Tibial nerve (tissue), 4 donors: ENCODE data around the gene TMEM247. TPM values are rescaled to one million over a fixed set of nuclear protein-coding genes. Genes with fewer than 3 reads are reported as not detected.

Experiments used
- DNase-seq, 2 donors: peaks; one replicate each; pipeline ENCODE4 v3.0.0-alpha.2; 2019; ENCODE audit warnings: low spot score in 2 of 2
- H3K27ac ChIP-seq, 4 donors: fragments of 200-600 bp; sonication (generic) in 3 of 4; one replicate each; pipeline ENCODE4 v1.5.1; 2017 to 2019; ENCODE audit warnings: mild to moderate bottlenecking in 1 of 4
- H3K27me3 ChIP-seq, 2 donors: fragments of 200-600 bp; sonication (generic) in 1 of 2; one replicate each; pipeline versions ENCODE4 v1.5.1 to v1.6.0; 2017 to 2019
- H3K36me3 ChIP-seq, 3 donors: fragments of 200-600 bp; sonication (generic); one replicate each; pipeline ENCODE4 v1.5.1; 2018 to 2019
- H3K4me1 ChIP-seq, 4 donors: fragments of 200-600 bp; sonication (generic) in 3 of 4; one replicate each; pipeline ENCODE4 v1.5.1; 2017 to 2019
- H3K4me3 ChIP-seq, 4 donors: fragments of 200-600 bp; sonication (generic) in 3 of 4; one replicate each; pipeline ENCODE4 v1.5.1; 2017 to 2019; ENCODE audit warnings: mild to moderate bottlenecking in 1 of 4, moderate library complexity in 1 of 4
- H3K9me3 ChIP-seq, 4 donors: fragments of 200-600 bp; sonication (generic) in 3 of 4; one replicate each; pipeline ENCODE4 v1.5.1; 2017 to 2019
- CTCF ChIP-seq, 5 experiments: fragments of 200-600 bp in 3 of 5; fragments of 450-650 bp in 2 of 5; sonication (generic) in 3 of 5; IDR thresholded peaks; one replicate each; pipeline ENCODE4 v1.5.1; 2016 to 2019; ENCODE audit warnings: antibody characterized with exemption in 5 of 5, mild to moderate bottlenecking in 3 of 5, moderate library complexity in 2 of 5
- EP300 ChIP-seq, 2 donors: sonication (generic); formaldehyde crosslinking; IDR thresholded peaks; one replicate each; pipeline ENCODE4 v1.6.1; 2017; ENCODE audit warnings: antibody characterized with exemption in 2 of 2, mild to moderate bottlenecking in 1 of 2
- POLR2A ChIP-seq, 2 donors: fragments of 450-650 bp; IDR thresholded peaks; one replicate each; pipeline ENCODE4 v1.6.1; 2017; ENCODE audit warnings: antibody characterized with exemption in 2 of 2, mild to moderate bottlenecking in 2 of 2, moderate library complexity in 2 of 2
- WGBS, 2 donors: methylation state at CpG; one replicate each; pipeline ENCODE4 v1.1.5; 2018; 5-methylcytosine and 5-hydroxymethylcytosine counted together
- total RNA-seq, 4 donors: library from RNA; depleted of rRNA; stranded (reverse); fragments of >200 nt; gene quantifications; one replicate each; pipeline ENCODE4 v1.1.0, GENCODE V29; 2016

TMEM247 gene
- total RNA-seq, 4 donors from 2014 or later, result not detected

GRCh38 chr2:46435353-46435752 is 44.0 kb upstream of the TMEM247 start:
- no peaks in the 10 kb centered on the region for H3K9me3 ChIP-seq
- no peak overlapping the region for H3K27ac ChIP-seq
- TF ChIP-seq POLR2A (IDR thresholded peaks at IDR 0.05) (no peak), EP300 (IDR thresholded peaks at IDR 0.05) (no peak), CTCF (IDR thresholded peaks at IDR 0.05) (no peak)
- no peak overlapping the region for H3K4me3 ChIP-seq
- no peaks in the 10 kb centered on the region for H3K36me3 ChIP-seq
- H3K27me3 ChIP-seq, result no peaks in the 10 kb centered on the region
- DNase-seq, result no peak
- peaks cover 0 to 20% (median 0%) of the 10 kb centered on the region in 4 donors for H3K4me1 ChIP-seq

DNA sequence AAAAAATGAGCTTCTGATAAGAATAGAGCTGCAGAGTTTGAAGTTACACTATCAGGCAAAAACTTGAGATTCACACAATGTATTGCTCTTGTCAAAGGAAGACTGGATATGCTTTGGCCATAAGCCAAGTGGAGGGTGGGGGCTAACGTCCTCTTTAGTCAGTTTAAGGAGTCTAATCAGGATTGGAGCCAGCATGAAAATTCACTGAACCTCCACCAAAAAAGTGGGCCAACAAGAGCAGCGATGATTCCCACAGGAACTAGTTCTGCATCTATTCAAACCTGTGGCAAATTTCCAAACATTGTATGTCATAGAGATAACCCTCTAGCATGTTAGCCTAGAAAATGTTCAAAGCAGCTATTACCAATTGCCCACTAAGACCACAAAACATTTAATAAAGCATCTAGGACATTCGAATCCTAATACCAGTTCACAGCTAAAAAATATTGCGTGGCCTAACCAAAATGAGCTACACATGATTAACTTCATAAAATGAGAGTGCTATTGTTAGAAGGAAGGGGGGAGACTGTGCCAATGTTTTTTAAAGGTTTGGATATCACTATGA is 43.5 kb upstream of the TMEM247 start:
- no peak overlapping the region for H3K4me3 ChIP-seq
- no peak for DNase-seq
- H3K4me1 ChIP-seq, result peaks cover 0 to 20% (median 0%) of the 10 kb centered on the region in 4 donors
- WGBS, 2 donors, result 49 to 59% methylated on average over 4 of the region's 4 CpGs
- TF ChIP-seq EP300 (IDR thresholded peaks at IDR 0.05) (no peak), POLR2A (IDR thresholded peaks at IDR 0.05) (no peak), CTCF (IDR thresholded peaks at IDR 0.05) (no peak)
- H3K36me3 ChIP-seq, result no peaks in the 10 kb centered on the region
- H3K27me3 ChIP-seq, result no peaks in the 10 kb centered on the region
- no peak overlapping the region for H3K27ac ChIP-seq
- no peaks in the 10 kb centered on the region for H3K9me3 ChIP-seq

DNA sequence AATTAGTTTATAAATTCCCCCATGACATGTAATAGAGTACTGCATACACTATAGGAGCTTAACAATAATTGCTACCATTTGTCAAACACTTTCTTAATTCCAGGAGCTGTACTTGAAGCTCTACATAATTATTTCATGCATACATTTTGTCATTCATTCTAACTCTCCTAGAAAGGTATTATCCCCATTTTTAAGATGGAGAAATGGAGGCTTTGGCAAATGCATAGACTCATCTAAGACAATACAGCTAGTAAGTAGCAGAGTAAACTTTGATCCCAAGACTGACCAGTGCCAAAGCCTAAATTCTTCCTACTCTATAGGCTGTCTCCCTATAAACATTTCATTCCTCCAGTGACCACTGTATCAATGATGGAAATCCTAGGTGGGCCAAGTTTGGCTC is 42.6 kb upstream of the TMEM247 start:
- Histone ChIP-seq H3K9me3 (no peaks in the 10 kb centered on the region), H3K4me1 (peaks cover 0 to 20% (median 0%) of the 10 kb centered on the region in 4 donors), H3K27ac (no peak overlapping the region), H3K27me3 (no peaks in the 10 kb centered on the region), H3K36me3 (no peaks in the 10 kb centered on the region), H3K4me3 (no peak overlapping the region)
- TF ChIP-seq CTCF (IDR thresholded peaks at IDR 0.05) (no peak), EP300 (IDR thresholded peaks at IDR 0.05) (no peak), POLR2A (IDR thresholded peaks at IDR 0.05) (no peak)
- DNase-seq, result no peak

DNA sequence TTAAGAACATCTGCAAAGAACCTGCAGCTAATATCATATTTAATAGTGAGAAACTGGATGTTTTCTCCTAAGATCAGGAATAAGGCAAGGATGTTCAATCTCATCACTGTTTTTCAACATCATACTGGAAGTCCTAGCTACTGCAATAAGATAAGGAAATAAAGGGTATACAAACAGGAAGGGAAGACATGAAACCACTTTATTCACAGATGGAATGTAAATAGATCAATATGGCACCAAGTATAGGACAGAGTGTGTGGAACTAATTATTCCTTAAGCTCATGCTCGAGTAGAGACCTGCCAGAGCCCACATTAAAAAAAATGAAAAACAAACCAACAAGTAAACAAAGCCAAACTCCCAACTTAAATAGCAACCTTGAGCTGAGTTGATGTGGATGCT is 41.3 kb upstream of the TMEM247 start:
- Histone ChIP-seq H3K9me3 (no peaks in the 10 kb centered on the region), H3K36me3 (no peaks in the 10 kb centered on the region), H3K27ac (no peak overlapping the region), H3K4me1 (peaks cover 0 to 20% (median 0%) of the 10 kb centered on the region in 4 donors), H3K27me3 (no peaks in the 10 kb centered on the region), H3K4me3 (no peak overlapping the region)
- WGBS, 2 donors, result 75 to 76% methylated on average over 1 of the region's 1 CpG
- TF ChIP-seq CTCF (IDR thresholded peaks at IDR 0.05) (no peak), EP300 (IDR thresholded peaks at IDR 0.05) (no peak), POLR2A (IDR thresholded peaks at IDR 0.05) (no peak)
- DNase-seq, result no peak

- Histone ChIP-seq H3K9me3 (no peaks in the 10 kb centered on the region), H3K4me1 (peaks cover 0 to 20% (median 0%) of the 10 kb centered on the region in 4 donors), H3K27ac (no peak overlapping the region), H3K36me3 (no peaks in the 10 kb centered on the region), H3K4me3 (no peak overlapping the region), H3K27me3 (no peaks in the 10 kb centered on the region)
- 83 to 84% methylated on average over 2 of the region's 2 CpGs for WGBS, 2 donors
- no peak for TF ChIP-seq POLR2A (IDR thresholded peaks at IDR 0.05)
- no peak for TF ChIP-seq CTCF (IDR thresholded peaks at IDR 0.05)
- TF ChIP-seq EP300 (IDR thresholded peaks at IDR 0.05), result no peak
- no peak for DNase-seq
These were observed 40.6 kb upstream of the TMEM247 start for GRCh38 chr2:46438794-46439193.
